H7 (cell line): ENCODE results near the gene SUSD4. TPM values are rescaled to one million over a fixed set of nuclear protein-coding genes. Genes with fewer than 3 reads are reported as not detected.

ENCODE experiments used
- DNase-seq: peaks from one replicate; pipeline ENCODE4 v3.0.0; 2012
- H3K27me3 ChIP-seq: 2 replicates; pipeline ENCODE4 v1.6.0; 2011; ENCODE audit warnings: mild to moderate bottlenecking, low read length; ENCODE audit not compliant: control insufficient read depth, insufficient read depth
- H3K36me3 ChIP-seq: replicated peaks from 2 replicates; pipeline ENCODE4 v1.5.1; 2011; ENCODE audit warnings: low read length; ENCODE audit not compliant: control insufficient read depth, insufficient read depth
- H3K4me3 ChIP-seq: 2 replicates; pipeline ENCODE4 v1.5.1; 2011; ENCODE audit warnings: low read depth, mild to moderate bottlenecking, control low read depth, low read length, moderate library complexity; ENCODE audit not compliant: insufficient read depth
- total RNA-seq: library from RNA; depleted of rRNA; stranded (reverse); fragments of >200 nt; shearing (Covaris generic); gene quantifications from 2 replicates; pipeline ENCODE4 v1.2.3, GENCODE V29; 2014

The SUSD4 gene
- total RNA-seq, 1 experiment from 2014 or later = 4.1 TPM

- no peak for DNase-seq
- Histone ChIP-seq H3K36me3 (no peaks in the 10 kb centered on the region), H3K27me3 (no peaks in the 10 kb centered on the region; the same call in 1 of the 2 replicates), H3K4me3 (no peak overlapping the region)
Measured at GRCh38 chr1:223189903-223190724, 173.9 kb downstream of the SUSD4 start.

- Histone ChIP-seq H3K27me3 (no peaks in the 10 kb centered on the region; the same call in 1 of the 2 replicates), H3K4me3 (no peak overlapping the region), H3K36me3 (no peaks in the 10 kb centered on the region)
- DNase-seq = no peak
Measured at GRCh38 chr1:223189525-223189902, 174.5 kb downstream of the SUSD4 start.

GRCh38 chr1:223188618-223189356 is 175.2 kb downstream of the SUSD4 start:
- no peaks in the 10 kb centered on the region for H3K36me3 ChIP-seq
- DNase-seq = no peak
- no peak overlapping the region for H3K4me3 ChIP-seq
- no peaks in the 10 kb centered on the region; the same call in 1 of the 2 replicates for H3K27me3 ChIP-seq

- DNase-seq = no peak
Measured at GRCh38 chr1:223186800-223187199, 177.2 kb downstream of the SUSD4 start.

GRCh38 chr1:223183268-223183862 is 180.6 kb downstream of the SUSD4 start:
- H3K36me3 ChIP-seq = no peaks in the 10 kb centered on the region
- H3K27me3 ChIP-seq = peaks cover 17% of the 10 kb centered on the region; the same call in 1 of the 2 replicates
- no peak overlapping the region for H3K4me3 ChIP-seq
- DNase-seq = no peak

More at GRCh38 chr1:223186800-223187199, 177.2 kb downstream of the SUSD4 start:
- Histone ChIP-seq H3K36me3 (no peaks in the 10 kb centered on the region), H3K27me3 (peaks cover 2% of the 10 kb centered on the region; the same call in 1 of the 2 replicates), H3K4me3 (no peak overlapping the region)

GRCh38 chr1:223180731-223181321 is 183.2 kb downstream of the SUSD4 start:
- no peak overlapping the region for H3K4me3 ChIP-seq
- no peaks in the 10 kb centered on the region for H3K36me3 ChIP-seq
- H3K27me3 ChIP-seq = peaks cover 18% of the 10 kb centered on the region; the same call in 1 of the 2 replicates
- DNase-seq = no peak

GRCh38 chr1:223179786-223180185 is 184.2 kb downstream of the SUSD4 start:
- Histone ChIP-seq H3K36me3 (no peaks in the 10 kb centered on the region), H3K27me3 (peaks cover 18% of the 10 kb centered on the region; the same call in 1 of the 2 replicates), H3K4me3 (no peak overlapping the region)
- no peak for DNase-seq

- no peak for DNase-seq
- no peak overlapping the region for H3K4me3 ChIP-seq
- H3K27me3 ChIP-seq = peaks cover 18% of the 10 kb centered on the region; the same call in 1 of the 2 replicates
- no peaks in the 10 kb centered on the region for H3K36me3 ChIP-seq
Measured at GRCh38 chr1:223179280-223179679, 184.7 kb downstream of the SUSD4 start.

GRCh38 chr1:223177681-223178080 is 186.3 kb downstream of the SUSD4 start:
- Histone ChIP-seq H3K4me3 (no peak overlapping the region), H3K27me3 (peaks cover 18% of the 10 kb centered on the region; the same call in 1 of the 2 replicates), H3K36me3 (no peaks in the 10 kb centered on the region)
- no peak for DNase-seq

- H3K36me3 ChIP-seq = no peaks in the 10 kb centered on the region
- H3K4me3 ChIP-seq = no peak overlapping the region
- H3K27me3 ChIP-seq = peaks cover 16% of the 10 kb centered on the region; the same call in 1 of the 2 replicates
- no peak for DNase-seq
Measured at GRCh38 chr1:223176437-223176836, 187.5 kb downstream of the SUSD4 start.

- Histone ChIP-seq H3K27me3 (peaks cover 10% of the 10 kb centered on the region; the same call in 1 of the 2 replicates), H3K4me3 (no peak overlapping the region), H3K36me3 (no peaks in the 10 kb centered on the region)
- no peak for DNase-seq
Measured at GRCh38 chr1:223175633-223176032, 188.3 kb downstream of the SUSD4 start.

- no peaks in the 10 kb centered on the region for H3K36me3 ChIP-seq
- peak; percentile 36 for DNase-seq
- H3K4me3 ChIP-seq = no peak overlapping the region
- H3K27me3 ChIP-seq = peaks cover 10% of the 10 kb centered on the region; the same call in 1 of the 2 replicates
Measured at GRCh38 chr1:223175032-223175431, 188.9 kb downstream of the SUSD4 start.
